Measurements from ENCODE around the gene KIF26A. TPM values are rescaled to one million over a fixed set of nuclear protein-coding genes. Genes with fewer than 3 reads are reported as not detected.

The KIF26A gene
- total and polyA plus RNA-seq, 2 of the 4 experiments (the other 2 are of a cell fraction), result not detected

DNA sequence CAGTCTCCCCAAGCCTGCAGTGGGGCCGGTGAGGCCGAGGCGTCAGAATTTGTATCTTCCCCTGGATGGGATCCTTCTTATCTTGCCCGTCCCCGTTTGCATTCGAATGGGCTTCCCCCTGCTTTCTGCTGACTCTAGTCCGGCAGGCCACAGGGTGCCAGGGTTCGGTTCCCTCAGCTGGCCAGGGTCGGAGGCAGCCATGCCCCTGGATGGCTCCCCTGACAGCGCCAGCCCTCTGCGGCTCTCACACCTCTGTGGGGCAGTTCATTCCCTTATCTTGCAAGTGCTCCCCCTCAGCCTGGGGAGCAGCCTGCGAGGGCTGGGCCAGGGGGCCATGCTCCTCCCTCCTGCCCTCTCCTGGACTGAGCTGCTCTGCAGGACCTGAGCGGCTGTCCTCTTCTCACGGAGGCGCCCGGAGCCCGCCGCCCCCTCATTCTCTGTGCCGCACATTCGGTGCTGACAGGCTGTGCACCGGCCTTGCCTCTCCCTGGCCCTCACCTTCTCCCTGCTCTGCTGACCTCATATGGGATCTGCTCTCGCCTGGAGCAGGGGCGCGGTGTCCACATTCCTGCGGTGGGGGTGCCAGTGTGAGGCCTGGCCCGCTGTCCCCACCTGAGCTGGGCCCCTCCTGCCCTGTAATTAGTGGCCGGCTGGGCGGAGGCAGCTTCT, 32.8 kb downstream of the KIF26A start:
- Histone ChIP-seq H3K4me1 (ENCODE audit: control insufficient read depth, insufficient read depth, low read length) (no peaks in the 10 kb centered on the region), H2AK5ac (ENCODE audit: low read depth, low read length) (no peak overlapping the region), H2BK5ac (ENCODE audit: low read depth, low read length, poor library complexity, severe bottlenecking) (no peak overlapping the region), H2AK9ac (replicated peaks; ENCODE audit: low read depth, low read length, poor library complexity) (no peak overlapping the region), H4K91ac (ENCODE audit: insufficient read depth, low read depth, low read length) (no peak overlapping the region), H2BK15ac (ENCODE audit: low read depth, low read length) (no peak overlapping the region), H3K79me1 (ENCODE audit: low read depth in 1 of 2, low read length in 2 of 2) (no peaks in the 10 kb centered on the region), H3K9me1 (ENCODE audit: insufficient read depth, low read length) (no peaks in the 10 kb centered on the region), H4K20me1 (ENCODE audit: insufficient read depth, low read length) (no peaks in the 10 kb centered on the region), H4K8ac (ENCODE audit: low read depth in 2 of 2, low read length in 2 of 2) (no peak overlapping the region), H3K4me3 (ENCODE audit: insufficient read depth, low read depth, low read length) (no peak overlapping the region), H4K5ac (ENCODE audit: low read depth, low read length) (no peak overlapping the region), H2AFZ (replicated peaks; ENCODE audit: low read length, poor library complexity) (no peak overlapping the region), H3K4me2 (ENCODE audit: low read depth, low read length) (no peak overlapping the region), H3K23ac (ENCODE audit: low read depth, low read length) (no peak overlapping the region), H3K9ac (ENCODE audit: low read depth, low read length) (no peak overlapping the region), H3K27ac (ENCODE audit: insufficient read depth, low read length) (no peak overlapping the region), H3K4ac (ENCODE audit: low read depth, low read length) (no peak overlapping the region), H3K9me3 (ENCODE audit: control insufficient read depth, insufficient read depth, low read length) (peaks cover 50% of the 10 kb centered on the region), H3K14ac (replicated peaks; ENCODE audit: low read depth, low read length) (no peak overlapping the region), H3K27me3 (ENCODE audit: control insufficient read depth, insufficient read depth, low read length) (no peaks in the 10 kb centered on the region), H3K18ac (ENCODE audit: low read depth, low read length) (no peak overlapping the region), H3K56ac (ENCODE audit: extremely low read depth, insufficient read depth, low read length) (no peak overlapping the region), H2BK20ac (ENCODE audit: low read depth, low read length) (no peak overlapping the region), H3K36me3 (ENCODE audit: control insufficient read depth, insufficient read depth, low read length) (no peaks in the 10 kb centered on the region), H2BK120ac (ENCODE audit: low read depth, low read length) (no peak overlapping the region)
- in situ Hi-C loops (cut with MboI; ENCODE audit: low sequenced_read_pairs), result no loop called here
- POLR2A ChIA-PET (ENCODE audit: unreplicated experiment), result no interaction called here
- CTCF ChIA-PET, result no interaction called here
- WGBS, 2 experiments (ENCODE audit: extremely low coverage in 2 of 2, insufficient read length in 1 of 2), result 59% methylated on average over 16 of the region's 28 CpGs; no CpG with 5 or more reads in 1 of the 2 experiments
- no peak for DNase-seq
- BruUV-seq (replicated peaks), result no TSS peak
- no peak for ATAC-seq (ENCODE audit: low read depth)
- intact Hi-C loops (cut with micrococcal nuclease), result no loop called here
- dilution Hi-C loops (cut with HindIII; ENCODE audit: low sequenced_read_pairs, unreplicated experiment), result no loop called here
- no peak for TF ChIP-seq FOS (IDR thresholded peaks at IDR 0.05; ENCODE audit: low read depth, low read length)
- TF ChIP-seq BHLHE40 (IDR thresholded peaks at IDR 0.05; ENCODE audit: low read depth, low read length), result no peak
- no peak for TF ChIP-seq MAFK (IDR thresholded peaks at IDR 0.05; ENCODE audit: low read depth, low read length)
- no peak for TF ChIP-seq SMC3 (IDR thresholded peaks at IDR 0.05; ENCODE audit: low read depth, low read length)
- no peak for TF ChIP-seq CEBPB (IDR thresholded peaks at IDR 0.05; ENCODE audit: low read depth, low read length)
- no peak for TF ChIP-seq MAZ (IDR thresholded peaks at IDR 0.05; ENCODE audit: borderline replicate concordance, low read depth, low read length)
- TF ChIP-seq, protein P1, sequence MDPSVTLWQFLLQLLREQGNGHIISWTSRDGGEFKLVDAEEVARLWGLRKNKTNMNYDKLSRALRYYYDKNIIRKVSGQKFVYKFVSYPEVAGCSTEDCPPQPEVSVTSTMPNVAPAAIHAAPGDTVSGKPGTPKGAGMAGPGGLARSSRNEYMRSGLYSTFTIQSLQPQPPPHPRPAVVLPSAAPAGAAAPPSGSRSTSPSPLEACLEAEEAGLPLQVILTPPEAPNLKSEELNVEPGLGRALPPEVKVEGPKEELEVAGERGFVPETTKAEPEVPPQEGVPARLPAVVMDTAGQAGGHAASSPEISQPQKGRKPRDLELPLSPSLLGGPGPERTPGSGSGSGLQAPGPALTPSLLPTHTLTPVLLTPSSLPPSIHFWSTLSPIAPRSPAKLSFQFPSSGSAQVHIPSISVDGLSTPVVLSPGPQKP (IDR thresholded peaks at IDR 0.05; ENCODE audit: borderline replicate concordance, low read depth, low read length), result no peak
- TF ChIP-seq, protein P2, sequence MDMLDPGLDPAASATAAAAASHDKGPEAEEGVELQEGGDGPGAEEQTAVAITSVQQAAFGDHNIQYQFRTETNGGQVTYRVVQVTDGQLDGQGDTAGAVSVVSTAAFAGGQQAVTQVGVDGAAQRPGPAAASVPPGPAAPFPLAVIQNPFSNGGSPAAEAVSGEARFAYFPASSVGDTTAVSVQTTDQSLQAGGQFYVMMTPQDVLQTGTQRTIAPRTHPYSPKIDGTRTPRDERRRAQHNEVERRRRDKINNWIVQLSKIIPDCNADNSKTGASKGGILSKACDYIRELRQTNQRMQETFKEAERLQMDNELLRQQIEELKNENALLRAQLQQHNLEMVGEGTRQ (IDR thresholded peaks at IDR 0.05; ENCODE audit: low read depth, low read length), result no peak
- no peak for TF ChIP-seq CHD1 (IDR thresholded peaks at IDR 0.05; ENCODE audit: low read depth, low read length)
- TF ChIP-seq RFX5 (IDR thresholded peaks at IDR 0.05; ENCODE audit: low read depth, low read length), result no peak
- TF ChIP-seq MXI1 (IDR thresholded peaks at IDR 0.05; ENCODE audit: borderline replicate concordance, low read depth, low read length), result no peak
- no peak for TF ChIP-seq RCOR1 (IDR thresholded peaks at IDR 0.05; ENCODE audit: insufficient replicate concordance, low read length)
- no peak for TF ChIP-seq RAD21 (IDR thresholded peaks at IDR 0.05; ENCODE audit: low read length)

Data from IMR-90 (cell line).